NK-92 (cell line): ENCODE results near the gene TRMT44.
"Not testable (repeated sequence)": the region's sequence is repeated elsewhere in the genome, so short reads cannot be mapped to it uniquely, and the experiment has no call there.

Source experiments
- DNase-seq: peaks from one replicate; lab custom pipeline; 2025; ENCODE audit not compliant: unreplicated experiment; lab: John Stamatoyannopoulos, UW

The TRMT44 gene

DNA sequence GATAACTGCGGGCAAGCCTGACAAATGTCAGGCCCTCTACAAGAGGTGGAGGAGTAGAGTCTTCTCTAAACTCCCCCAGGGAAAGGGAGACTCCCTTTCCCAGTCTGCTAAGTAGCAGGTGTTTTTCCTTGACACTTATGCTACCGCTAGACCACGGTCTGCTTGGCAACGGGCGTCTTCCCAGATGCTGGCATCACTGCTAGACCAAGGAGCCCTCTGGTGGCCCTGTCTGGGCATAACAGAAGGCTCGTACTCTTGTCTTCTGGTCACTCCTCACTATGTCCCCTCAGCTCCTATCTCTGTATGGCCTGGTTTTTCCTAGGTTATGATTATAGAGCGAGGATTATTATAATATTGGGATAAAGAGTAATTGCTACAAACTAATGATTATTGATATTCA lies 33.7 kb upstream of the TRMT44 start:
- not testable (repeated sequence) for DNase-seq

DNA sequence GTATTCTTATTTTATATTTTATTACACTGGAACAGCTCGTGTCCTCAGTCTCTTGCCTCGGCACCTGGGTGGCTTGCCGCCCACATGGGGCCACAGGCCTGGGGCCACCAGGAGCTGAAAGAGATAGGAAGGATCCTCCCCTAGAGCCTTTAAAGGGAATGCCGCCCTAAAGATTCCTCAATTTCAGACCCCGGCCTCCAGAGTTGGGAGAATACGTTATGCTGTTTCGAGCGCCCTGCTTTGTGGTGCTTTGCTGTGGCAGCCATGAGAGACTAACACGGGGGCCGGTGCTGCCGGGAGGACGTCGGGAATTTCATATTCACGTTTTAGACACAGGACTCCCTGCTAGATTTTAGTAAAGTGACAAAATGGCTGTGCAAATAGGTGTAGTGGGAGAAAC lies 33.3 kb upstream of the TRMT44 start:
- no peak for DNase-seq

DNA sequence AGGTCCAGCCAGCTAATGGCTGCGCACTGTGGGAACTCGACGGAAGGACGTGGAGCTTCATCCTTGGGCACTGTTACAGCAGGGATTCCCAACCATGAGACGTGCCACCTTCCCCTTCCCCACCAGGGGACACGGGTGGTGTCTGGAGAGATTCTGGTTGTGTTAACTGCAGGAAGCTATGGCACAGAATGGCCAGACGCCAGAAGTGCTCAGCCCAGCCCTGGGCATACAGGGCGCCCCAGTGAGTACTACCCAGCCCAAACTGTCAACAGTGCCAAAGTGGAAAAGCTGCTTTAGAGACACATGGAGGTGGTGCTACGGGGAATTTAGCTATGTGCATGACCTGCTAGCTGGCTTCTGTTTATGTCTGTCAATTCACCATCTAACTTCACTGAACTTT lies 32.8 kb upstream of the TRMT44 start:
- DNase-seq, result no peak

DNA sequence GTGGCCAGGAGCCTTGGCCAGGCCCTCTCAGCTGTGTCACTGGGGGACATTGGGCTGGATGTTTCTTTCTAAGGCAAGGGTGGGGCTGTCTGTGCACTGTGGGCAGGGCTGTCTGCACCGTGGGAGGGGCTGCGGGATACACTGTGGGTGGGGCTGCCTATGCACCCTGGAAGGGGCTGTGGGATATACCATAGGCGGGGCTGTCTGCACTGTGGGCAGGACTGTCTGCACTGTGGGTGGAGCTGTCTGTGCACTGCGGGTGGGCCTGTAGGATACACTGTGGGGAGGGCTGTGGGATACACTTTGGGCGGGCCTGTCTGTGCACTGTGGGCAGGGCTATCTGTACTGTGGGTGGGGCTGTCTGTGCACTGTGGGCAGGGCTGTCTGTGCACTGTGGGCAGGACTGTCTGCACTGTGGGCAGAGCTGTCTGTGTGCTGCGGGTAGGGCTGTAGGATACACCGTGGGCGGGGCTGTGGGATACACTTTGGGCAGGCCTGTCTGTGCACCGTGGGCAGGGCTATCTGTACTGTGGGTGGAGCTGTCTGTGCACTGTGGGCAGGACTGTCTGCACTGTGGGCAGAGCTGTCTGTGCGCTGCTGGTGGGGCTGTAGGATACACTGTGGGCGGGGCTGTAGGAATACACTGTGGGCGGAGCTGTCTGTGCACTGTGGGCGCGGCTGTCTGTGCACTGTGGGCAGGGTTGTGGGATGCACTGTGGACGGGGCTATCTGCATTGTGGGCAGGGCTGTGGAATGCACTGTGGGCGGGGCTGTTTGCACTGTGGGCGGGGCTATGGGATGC lies 31.1 kb upstream of the TRMT44 start:
- no peak for DNase-seq

- no peak for DNase-seq
Observed at GRCh38 chr4:8410066-8410625, 30.4 kb upstream of the TRMT44 start.

- no peak for DNase-seq
Observed at GRCh38 chr4:8410641-8411271, 29.8 kb upstream of the TRMT44 start.

DNA sequence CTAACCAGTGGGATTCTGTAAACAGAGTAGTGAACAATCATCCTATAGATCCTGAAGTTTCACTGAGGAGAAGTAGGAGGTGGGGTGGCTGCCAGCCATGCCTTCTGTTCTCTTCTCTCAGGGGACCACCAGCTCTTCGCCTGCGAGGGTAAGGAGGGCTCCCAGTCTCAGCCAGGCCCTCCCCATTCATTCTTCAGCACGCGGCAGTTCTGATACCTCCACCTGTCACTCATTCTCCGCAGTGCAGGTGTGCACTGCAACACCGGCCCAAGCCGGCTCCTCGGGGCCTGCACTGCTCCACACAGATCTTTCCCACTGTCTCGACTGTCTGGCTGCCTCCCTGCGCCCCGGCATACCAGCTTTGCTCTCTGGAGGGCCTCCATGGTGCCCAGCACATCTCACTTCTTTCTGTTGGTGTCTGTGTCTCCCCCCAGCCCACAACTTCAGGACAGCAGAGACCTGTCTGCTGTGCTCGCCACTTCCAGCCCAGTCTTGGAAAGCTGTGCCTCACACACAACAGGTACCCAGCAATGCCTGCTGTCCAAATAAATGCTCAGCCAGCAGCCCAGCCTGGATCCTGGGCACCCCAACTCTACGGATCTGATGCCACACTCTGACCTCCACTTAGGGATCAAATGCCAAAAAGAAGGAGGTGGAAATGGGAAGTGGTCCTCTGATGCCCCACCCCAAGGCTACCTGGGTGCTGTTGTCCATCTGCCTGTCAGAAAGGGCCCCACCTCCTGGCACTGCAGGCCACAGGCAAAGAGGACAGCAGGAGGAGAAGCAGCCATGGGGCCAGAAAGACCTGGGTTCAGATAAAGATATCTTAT lies 29.0 kb upstream of the TRMT44 start:
- no peak for DNase-seq

DNA sequence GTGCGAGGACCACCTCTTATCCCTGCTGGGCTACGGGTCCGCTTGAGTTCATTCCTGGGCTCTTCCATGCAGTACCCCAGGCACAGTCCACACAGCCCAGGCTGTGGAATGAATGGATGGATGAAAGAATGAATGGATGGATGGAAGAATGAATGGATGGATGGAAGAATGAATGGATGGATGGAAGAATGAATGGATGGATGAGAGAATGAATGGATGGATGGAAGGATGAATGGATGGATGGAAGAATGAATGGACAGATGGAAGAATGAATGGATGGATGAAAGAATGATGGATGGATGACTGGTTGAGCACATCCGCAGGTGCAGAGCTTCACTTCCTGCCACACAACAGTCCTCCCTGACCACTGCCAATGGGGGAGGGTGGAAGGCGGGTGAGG lies 28.3 kb upstream of the TRMT44 start:
- no peak for DNase-seq

- DNase-seq, result no peak
Observed at GRCh38 chr4:8414377-8414776, 26.2 kb upstream of the TRMT44 start.

GRCh38 chr4:8417071-8417614 lies 23.4 kb upstream of the TRMT44 start:
- no peak for DNase-seq

DNA sequence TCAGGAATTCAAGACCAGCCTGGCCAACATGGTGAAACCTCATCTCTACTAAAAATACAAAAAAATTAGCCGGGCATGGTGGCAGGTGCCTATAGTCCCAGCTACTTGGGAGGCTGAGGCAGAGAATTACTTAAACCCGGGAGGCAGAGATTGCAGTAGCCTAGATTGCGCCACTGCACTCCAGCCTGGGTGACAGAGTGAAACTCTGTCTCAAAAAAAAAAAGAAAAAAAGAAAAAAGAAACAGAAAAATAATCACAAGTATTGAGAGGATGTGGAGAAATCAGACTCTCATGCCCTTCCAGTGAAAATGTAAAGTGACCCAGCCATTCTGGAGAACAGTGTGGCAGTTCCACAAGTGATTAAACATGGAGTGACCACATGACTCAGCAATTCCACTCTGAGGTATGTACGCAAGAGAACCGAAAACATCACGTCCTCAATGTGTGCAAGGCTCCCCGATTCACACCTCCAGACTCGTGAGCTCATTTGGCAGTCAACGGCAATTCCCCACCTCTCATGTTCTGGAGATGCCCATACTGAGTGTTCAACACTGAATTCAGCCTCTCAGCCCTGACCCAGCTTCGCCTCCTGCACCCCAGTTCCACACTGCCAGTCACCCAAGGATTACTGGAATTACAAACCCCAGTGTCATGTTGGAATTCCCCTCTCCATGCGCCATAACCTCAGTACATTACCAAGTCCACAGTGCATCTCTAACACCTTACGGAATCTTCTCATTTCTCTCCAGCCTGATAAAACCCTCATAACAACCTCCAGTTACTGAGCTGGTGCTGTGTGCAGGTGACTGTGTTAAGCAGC lies 21.1 kb upstream of the TRMT44 start:
- DNase-seq, result no peak

DNA sequence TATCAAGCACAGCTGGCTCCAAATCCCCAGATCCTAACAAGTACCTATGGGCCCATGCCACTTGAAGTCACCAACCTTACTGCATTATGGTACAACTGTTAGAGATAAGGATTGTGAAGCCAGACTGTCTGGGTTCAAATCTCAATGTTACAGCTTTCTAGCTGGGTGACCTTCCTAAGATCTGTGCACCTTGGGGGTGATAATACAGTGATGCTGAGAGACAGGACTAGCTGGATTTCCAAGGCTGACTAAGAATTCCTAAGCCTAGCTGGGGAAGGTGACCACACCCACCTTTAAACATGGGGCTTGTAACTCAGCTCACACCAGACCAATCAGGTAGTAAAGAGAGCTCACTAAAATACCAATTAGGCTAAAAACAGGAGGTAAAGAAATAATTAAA lies 20.4 kb upstream of the TRMT44 start:
- DNase-seq, result not testable (repeated sequence)

DNA sequence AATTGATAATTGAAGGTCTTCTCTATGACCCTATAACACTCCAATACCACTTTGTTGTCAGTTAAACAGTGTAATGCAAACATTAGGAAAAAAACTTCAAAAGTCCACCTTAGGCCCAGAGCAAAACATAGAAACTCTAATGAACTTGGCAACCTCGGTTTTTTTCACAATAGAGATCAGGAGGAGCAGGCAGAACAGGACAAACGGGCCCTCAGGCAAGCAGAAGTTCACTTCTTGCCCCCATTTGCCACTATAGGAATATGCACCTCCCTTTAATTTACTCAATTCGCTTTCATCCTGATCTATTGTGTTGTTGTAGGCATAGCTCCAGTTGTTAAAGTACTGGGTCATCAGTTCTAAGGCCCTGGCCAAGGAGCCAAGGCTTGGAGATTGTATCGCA lies 18.2 kb upstream of the TRMT44 start:
- DNase-seq, result no peak

DNA sequence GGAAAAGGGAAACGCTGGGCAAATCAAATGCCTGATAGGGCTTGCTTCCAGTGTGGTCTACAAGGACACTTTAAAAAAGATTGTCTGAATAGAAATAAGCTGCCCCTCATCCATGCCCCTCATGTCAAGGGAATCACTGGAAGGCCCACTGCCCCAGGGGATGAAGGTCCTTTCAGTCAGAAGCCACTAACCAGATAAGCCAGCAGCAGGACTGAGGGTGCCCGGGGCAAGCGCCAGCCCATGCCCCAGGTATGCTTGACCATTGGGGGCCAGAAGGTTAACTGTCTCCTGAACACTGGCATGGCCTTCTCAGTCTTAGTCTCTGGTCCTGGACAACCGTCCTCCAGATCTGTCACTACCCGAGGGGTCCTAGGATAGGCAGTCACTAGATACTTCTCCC lies 17.8 kb upstream of the TRMT44 start:
- no peak for DNase-seq

DNA sequence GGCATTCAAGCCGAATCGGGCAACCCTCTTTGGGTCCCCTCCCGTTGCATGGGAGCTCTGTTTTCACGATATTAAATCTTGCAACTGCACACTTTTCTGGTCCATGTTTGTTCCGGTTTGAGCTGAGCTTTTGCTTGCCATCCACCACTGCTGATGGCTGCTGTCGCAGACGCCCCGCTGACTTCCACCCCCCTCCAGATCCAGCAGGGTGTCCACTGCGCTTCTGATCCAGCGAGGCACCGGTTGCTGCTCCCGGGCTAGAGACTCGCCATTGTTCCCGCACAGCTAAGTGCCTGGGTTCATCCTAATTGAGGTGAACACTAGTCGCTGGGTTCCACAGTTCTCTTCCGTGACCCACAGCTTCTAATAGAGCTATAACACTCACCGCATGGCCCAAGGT lies 13.3 kb upstream of the TRMT44 start:
- DNase-seq, result no peak

GRCh38 chr4:8427761-8428287 lies 12.8 kb upstream of the TRMT44 start:
- DNase-seq, result no peak

DNA sequence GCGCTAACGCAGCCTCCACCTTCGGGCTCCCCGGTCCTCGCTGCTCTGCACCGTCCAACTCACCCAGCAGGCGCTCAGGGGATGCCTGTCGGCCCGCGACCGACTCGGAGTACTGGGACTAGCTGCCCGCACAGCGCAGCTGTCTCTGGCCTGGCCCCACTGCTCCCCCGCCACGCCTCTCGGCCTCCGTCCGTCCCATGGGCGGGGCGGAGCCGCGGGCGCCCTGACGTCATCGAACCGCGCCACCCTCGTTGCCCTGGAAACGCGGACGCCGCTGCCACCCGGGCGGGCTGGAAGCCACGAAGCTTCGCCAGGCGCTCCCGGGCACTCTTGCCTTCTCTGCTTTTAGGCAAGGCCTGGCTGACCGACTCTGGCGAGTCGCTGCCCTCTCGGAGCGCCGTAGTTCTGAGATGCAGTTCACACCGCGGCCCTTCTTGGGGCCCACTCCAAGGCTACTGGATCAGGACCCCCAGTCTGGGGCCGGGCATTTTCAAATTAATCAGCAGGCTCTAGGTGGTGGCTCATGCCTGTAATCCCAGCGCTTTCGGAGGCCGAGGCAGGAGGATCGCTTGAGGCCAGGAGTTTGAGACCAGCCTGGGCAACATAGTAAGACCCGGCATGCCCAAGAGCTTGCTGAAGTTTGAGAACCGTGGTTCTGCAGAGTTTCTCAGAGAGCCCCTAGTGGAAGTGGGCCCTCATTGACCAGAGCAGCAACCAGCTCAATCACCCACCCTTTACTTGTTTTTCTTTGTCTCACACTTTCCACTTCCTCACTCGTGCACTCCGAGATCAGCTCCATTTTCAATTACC lies 12.1 kb upstream of the TRMT44 start:
- peak; percentile 45 for DNase-seq

DNA sequence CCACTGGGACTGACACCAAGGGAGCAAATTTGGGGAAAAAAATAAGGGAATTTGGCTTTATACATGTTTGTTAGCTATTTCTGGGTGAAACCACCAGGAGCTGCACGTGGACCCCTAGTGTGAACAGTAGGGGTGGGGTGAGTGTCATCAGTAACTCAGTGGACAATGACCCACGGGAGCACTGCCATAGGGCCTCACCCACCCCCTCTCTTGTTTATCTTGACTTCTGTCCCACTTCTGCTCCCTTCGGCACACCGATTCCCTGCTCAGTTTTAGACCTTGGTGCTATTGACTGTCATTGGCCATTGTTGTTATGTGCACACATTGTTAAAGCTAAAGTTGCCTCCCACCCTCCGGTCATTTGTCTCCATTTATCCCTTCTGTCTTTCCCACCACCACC lies 9.0 kb upstream of the TRMT44 start:
- no peak for DNase-seq

DNA sequence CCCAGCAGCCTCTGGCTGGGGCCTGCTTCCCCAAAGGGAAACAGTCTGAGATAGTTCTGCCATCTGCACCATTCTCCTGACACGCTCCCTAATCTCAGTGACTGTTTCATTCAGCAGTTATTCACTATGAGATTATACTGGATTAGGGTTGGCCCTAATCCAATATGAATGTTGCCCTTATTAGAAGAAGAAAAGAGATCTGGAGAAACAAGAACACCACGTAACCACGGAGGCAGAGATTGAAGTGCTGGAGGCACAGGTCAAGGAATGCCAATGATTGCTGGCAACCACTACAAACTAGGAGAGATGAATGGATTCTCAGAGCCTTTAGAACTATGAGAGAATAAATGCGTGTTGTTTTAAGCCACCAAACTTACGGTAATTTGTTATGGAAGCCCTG lies 7.4 kb upstream of the TRMT44 start:
- DNase-seq, result no peak
